H9 (cell line): ENCODE measurements around the gene TTC9C. TPM values are rescaled to one million over a fixed set of nuclear protein-coding genes. Genes with fewer than 3 reads are reported as not detected.
A peak's percentile ranks its signal among the peaks of the same experiment; 100 is the strongest.

ENCODE experiments used
- DNase-seq: peaks from one replicate; pipeline ENCODE4 v3.0.0-alpha.2; 2017
- H2AFZ ChIP-seq: one replicate; pipeline ENCODE4 v1.6.1; 2013; ENCODE audit warnings: mild to moderate bottlenecking, low read length, control low read depth, moderate library complexity
- H2AK5ac ChIP-seq: 2 replicates; pipeline ENCODE4 v1.6.1; 2013; ENCODE audit warnings: low read length, control low read depth, mixed read lengths; ENCODE audit not compliant: insufficient read length
- H2BK120ac ChIP-seq: one replicate; pipeline ENCODE4 v1.6.1; 2013; ENCODE audit warnings: low read depth, mild to moderate bottlenecking, low read length, control low read depth, inconsistent platforms; ENCODE audit not compliant: poor library complexity, severe bottlenecking
- H2BK12ac ChIP-seq: 2 replicates; pipeline ENCODE4 v1.6.1; 2013; ENCODE audit warnings: low read length, control low read depth, mixed read lengths, low read depth; ENCODE audit not compliant: insufficient read length
- H2BK15ac ChIP-seq: 2 replicates; pipeline ENCODE4 v1.6.1; 2013; ENCODE audit warnings: low read depth, low read length, control low read depth
- H2BK20ac ChIP-seq: one replicate; pipeline ENCODE4 v1.6.1; 2013; ENCODE audit warnings: low read depth, mild to moderate bottlenecking, low read length, control low read depth, inconsistent platforms; ENCODE audit not compliant: poor library complexity, severe bottlenecking
- H2BK5ac ChIP-seq: 2 replicates; pipeline ENCODE4 v1.6.1; 2013; ENCODE audit warnings: low read length, control low read depth, mixed read lengths; ENCODE audit not compliant: insufficient read length
- H3K14ac ChIP-seq: 2 replicates; pipeline ENCODE4 v1.6.1; 2013; ENCODE audit warnings: low read length, control low read depth; ENCODE audit not compliant: insufficient read depth
- H3K18ac ChIP-seq: 2 replicates; pipeline ENCODE4 v1.6.1; 2013; ENCODE audit warnings: low read depth, mild to moderate bottlenecking, mixed read lengths, low read length, control low read depth; ENCODE audit not compliant: insufficient read length
- H3K23ac ChIP-seq: 2 replicates; pipeline ENCODE4 v1.6.1; 2013; ENCODE audit warnings: low read length, control low read depth, mixed read lengths, low read depth; ENCODE audit not compliant: insufficient read length
- H3K23me2 ChIP-seq: 2 replicates; pipeline ENCODE4 v1.6.1; 2013; ENCODE audit warnings: low read depth, mild to moderate bottlenecking, mixed read lengths, low read length, control low read depth; ENCODE audit not compliant: insufficient read length, poor library complexity, severe bottlenecking
- H3K27ac ChIP-seq: 2 replicates; pipeline ENCODE4 v1.5.1; 2013; ENCODE audit warnings: low read length, control low read depth, mixed read lengths, low read depth; ENCODE audit not compliant: insufficient read length
- H3K27me3 ChIP-seq: 2 replicates; pipeline ENCODE4 v1.6.1; 2013; ENCODE audit warnings: low read length, control low read depth, inconsistent platforms; ENCODE audit not compliant: insufficient read depth
- H3K4ac ChIP-seq: 2 replicates; pipeline ENCODE4 v1.6.1; 2013; ENCODE audit warnings: low read depth, mild to moderate bottlenecking, control low read depth, inconsistent platforms, low read length, moderate library complexity
- H3K4me1 ChIP-seq: 2 replicates; pipeline ENCODE4 v1.6.1; 2013; ENCODE audit warnings: low read length, control low read depth, inconsistent platforms; ENCODE audit not compliant: insufficient read depth
- H3K4me2 ChIP-seq: 2 replicates; pipeline ENCODE4 v1.6.1; 2013; ENCODE audit warnings: low read length, control low read depth, mixed read lengths; ENCODE audit not compliant: insufficient read length, insufficient read depth
- H3K56ac ChIP-seq: 2 replicates; pipeline ENCODE4 v1.6.1; 2013; ENCODE audit warnings: low read depth, mild to moderate bottlenecking, mixed read lengths, low read length, control low read depth; ENCODE audit not compliant: insufficient read length
- H3K79me1 ChIP-seq: 2 replicates; pipeline ENCODE4 v1.6.1; 2013; ENCODE audit warnings: low read depth, mild to moderate bottlenecking, moderate library complexity, low read length, control low read depth, inconsistent platforms; ENCODE audit not compliant: insufficient read depth, poor library complexity, severe bottlenecking
- H3K79me2 ChIP-seq: 2 replicates; pipeline ENCODE4 v1.6.1; 2013; ENCODE audit warnings: low read length, control low read depth, inconsistent platforms; ENCODE audit not compliant: insufficient read depth
- H3K9ac ChIP-seq: 2 replicates; pipeline ENCODE4 v1.6.1; 2013; ENCODE audit warnings: low read length, control low read depth, mixed read lengths; ENCODE audit not compliant: insufficient read length; ENCODE audit errors: extremely low read depth
- H3K9me3 ChIP-seq: one replicate; pipeline ENCODE4 v1.6.1; 2013; ENCODE audit warnings: low read depth, low read length, inconsistent platforms; ENCODE audit not compliant: control insufficient read depth
- H3T11ph ChIP-seq: one replicate; pipeline ENCODE4 v1.6.1; 2013; ENCODE audit warnings: mild to moderate bottlenecking, low read length, control low read depth, inconsistent platforms
- H4K20me1 ChIP-seq: one replicate; pipeline ENCODE4 v1.6.1; 2013; ENCODE audit not compliant: control insufficient read depth, insufficient read length, insufficient read depth
- H4K5ac ChIP-seq: 2 replicates; pipeline ENCODE4 v1.6.1; 2013; ENCODE audit warnings: low read depth, mild to moderate bottlenecking, mixed read lengths, low read length, control low read depth; ENCODE audit not compliant: insufficient read length
- H4K8ac ChIP-seq: replicated peaks from 2 replicates; pipeline ENCODE4 v1.6.1; 2013; ENCODE audit warnings: low read length, control low read depth, mixed read lengths, low read depth; ENCODE audit not compliant: insufficient read length
- H4K91ac ChIP-seq: 2 replicates; pipeline ENCODE4 v1.6.1; 2013; ENCODE audit warnings: low read depth, mild to moderate bottlenecking, moderate library complexity, mixed read lengths, low read length, control low read depth; ENCODE audit not compliant: insufficient read length
- H3K27ac Mint-ChIP-seq, 3 experiments: 2 replicates in 2 of 3; 3 replicates in 1 of 3; pipeline ENCODE4 v1.8.0; 2020 to 2021; ENCODE audit warnings: mixed read lengths in 3 of 3, mild to moderate bottlenecking in 1 of 3, moderate library complexity in 1 of 3
- H3K27me3 Mint-ChIP-seq: 2 replicates; pipeline ENCODE4 v1.8.0; 2021; ENCODE audit warnings: low read depth, mild to moderate bottlenecking, moderate library complexity, mixed read lengths
- H3K36me3 Mint-ChIP-seq, 3 experiments: 2 replicates in 2 of 3; 3 replicates in 1 of 3; pipeline ENCODE4 v1.8.0; 2020 to 2021; ENCODE audit warnings: low read depth in 3 of 3, mixed read lengths in 3 of 3; ENCODE audit not compliant: insufficient read depth in 1 of 3
- H3K4me1 Mint-ChIP-seq, 2 experiments: 2 replicates each; pipeline ENCODE4 v1.8.0; 2020; ENCODE audit warnings: mixed read lengths in 2 of 2
- H3K4me3 Mint-ChIP-seq, 2 experiments: 2 replicates in 1 of 2; 3 replicates in 1 of 2; pipeline ENCODE4 v1.8.0; 2020 to 2021; ENCODE audit warnings: mild to moderate bottlenecking in 2 of 2, mixed read lengths in 2 of 2, moderate library complexity in 1 of 2
- H3K9me3 Mint-ChIP-seq, 2 experiments: 2 replicates in 1 of 2; 3 replicates in 1 of 2; pipeline ENCODE4 v1.8.0; 2020; ENCODE audit warnings: mild to moderate bottlenecking in 2 of 2, mixed read lengths in 2 of 2, moderate library complexity in 1 of 2
- CTCF ChIP-seq: fragments of 200-600 bp; sonication (generic); conservative IDR thresholded peaks from 3 replicates; pipeline ENCODE4 v1.8.0; 2021; ENCODE audit warnings: antibody characterized with exemption, mild to moderate bottlenecking
- WGBS: extraction: QIAGEN DNeasy Blood & Tissue Kit; methylation state at CpG from one replicate; pipeline ENCODE4 v1.1.7; 2013; ENCODE audit warnings: missing lambda C conversion rate, low lambda C conversion rate, mixed read lengths; ENCODE audit not compliant: insufficient read length; ENCODE audit errors: extremely low coverage; 5-methylcytosine and 5-hydroxymethylcytosine counted together
- total RNA-seq: library from RNA; stranded (reverse); gene quantifications from 2 replicates; pipeline ENCODE4 v1.2.1, GENCODE V29; 2021

TTC9C gene
- total RNA-seq, 1 experiment from 2014 or later: 33.4 TPM

- H3K18ac ChIP-seq: peak within 1 kb of the TSS; percentile 7
- no peak within 1 kb of the TSS for H4K5ac ChIP-seq
- no peak within 1 kb of the TSS for H2BK20ac ChIP-seq
- no peak within 1 kb of the TSS for H2AK5ac ChIP-seq
- Mint-ChIP-seq H3K27me3 (no peaks in the 10 kb centered on the region; the same call in 1 of the 2 replicates), H3K4me3 (peak within 1 kb of the TSS; percentile 89 to 94), H3K4me1 (peaks cover 24 to 32% of the 10 kb centered on the region in 2 experiments), H3K9me3 (no peaks in the 10 kb centered on the region; a peak in 1 of 5 replicates), H3K36me3 (peaks cover 24 to 68% (median 49%) of the 10 kb centered on the region in 3 experiments), H3K27ac (peak within 1 kb of the TSS; percentile 94 to 98 (median 96))
- H3K4ac ChIP-seq: no peak within 1 kb of the TSS
- H2BK5ac ChIP-seq: no peak within 1 kb of the TSS
- no peak within 1 kb of the TSS for H3K56ac ChIP-seq
- H3K79me2 ChIP-seq: no peaks in the 10 kb centered on the region; the same call in 1 of the 2 replicates
- H4K8ac ChIP-seq: no peak within 1 kb of the TSS
- H3K23me2 ChIP-seq: peaks cover 4% of the 10 kb centered on the region
- no peaks in the 10 kb centered on the region for H4K20me1 ChIP-seq
- TF ChIP-seq CTCF: peak; percentile 49
- no peak within 1 kb of the TSS for H3K23ac ChIP-seq
- peak within 1 kb of the TSS; percentile 23 for H3K27ac ChIP-seq
- H3K9ac ChIP-seq: peak within 1 kb of the TSS; percentile 91
- no peak within 1 kb of the TSS for H3T11ph ChIP-seq
- no peak within 1 kb of the TSS for H2BK15ac ChIP-seq
- peak; percentile 98 for DNase-seq
- no peaks in the 10 kb centered on the region for H3K9me3 ChIP-seq
- H2BK12ac ChIP-seq: no peak within 1 kb of the TSS
- H3K4me1 ChIP-seq: no peaks in the 10 kb centered on the region
- H3K4me2 ChIP-seq: peak within 1 kb of the TSS; percentile 64
- H3K27me3 ChIP-seq: no peaks in the 10 kb centered on the region
- H3K14ac ChIP-seq: peak within 1 kb of the TSS; percentile 10
- H2AFZ ChIP-seq: no peak within 1 kb of the TSS
- WGBS: no CpG with 5 or more reads among the region's 88 CpGs
- H4K91ac ChIP-seq: no peak within 1 kb of the TSS
- no peak within 1 kb of the TSS for H2BK120ac ChIP-seq
- no peaks in the 10 kb centered on the region for H3K79me1 ChIP-seq
Observed at GRCh38 chr11:62787005-62787759, 58.9 kb downstream of the TTC9C start, which contains the start of gene TMEM179B. Gene TMEM179B, plus strand, starts transcription at chr11:62787402. Its CDS starts 30 bp downstream, at chr11:62787432.

Other genes with a start within 250 kb of the TTC9C start
- 13.9 and 15.2 TPM in 2 replicates for gene AHNAK, start 181.7 kb upstream of the TTC9C start, total RNA-seq
- gene EEF1G, start 154.6 kb upstream of the TTC9C start, total RNA-seq: 1,790 and 1,800 TPM in 2 replicates
- 20.7 and 24.9 TPM in 2 replicates for gene TUT1, start 137.0 kb upstream of the TTC9C start, total RNA-seq
- gene MTA2, start 126.6 kb upstream of the TTC9C start, total RNA-seq: 143 and 149 TPM in 2 replicates
- gene EML3, start 115.7 kb upstream of the TTC9C start, total RNA-seq: 35.3 and 40.6 TPM in 2 replicates
- 0.79 and 1.0 TPM in 2 replicates for gene ROM1, start 115.2 kb upstream of the TTC9C start, total RNA-seq
- 30.6 and 30.8 TPM in 2 replicates for gene B3GAT3, start 106.5 kb upstream of the TTC9C start, total RNA-seq
- 387 TPM in 2 replicates for gene GANAB, start 81.9 kb upstream of the TTC9C start, total RNA-seq
- 40.0 and 41.6 TPM in 2 replicates for gene INTS5, start 75.2 kb upstream of the TTC9C start, total RNA-seq
- gene C11orf98, start 63.3 kb upstream of the TTC9C start, total RNA-seq: 139 and 150 TPM in 2 replicates
- gene CSKMT, start 63.2 kb upstream of the TTC9C start, total RNA-seq: 49.2 and 51.5 TPM in 2 replicates
- gene UQCC3, start 56.8 kb upstream of the TTC9C start, total RNA-seq: 11.1 and 12.3 TPM in 2 replicates
- gene LBHD1, start 56.2 kb upstream of the TTC9C start, total RNA-seq: 9.1 and 10.4 TPM in 2 replicates
- 110 and 118 TPM in 2 replicates for gene UBXN1, start 49.4 kb upstream of the TTC9C start, total RNA-seq
- 0.59 and 0.79 TPM in 2 replicates for gene LRRN4CL, start 39.0 kb upstream of the TTC9C start, total RNA-seq
- gene BSCL2, start 21.1 kb upstream of the TTC9C start, total RNA-seq: 68.4 and 77.4 TPM in 2 replicates
- 3.2 and 3.4 TPM in 2 replicates for gene GNG3, start 20.8 kb upstream of the TTC9C start, total RNA-seq
- gene HNRNPUL2, start 1.0 kb upstream of the TTC9C start, total RNA-seq: 40.6 and 43.5 TPM in 2 replicates
- 39.7 and 43.4 TPM in 2 replicates for gene ZBTB3, start 25.7 kb downstream of the TTC9C start, total RNA-seq
- 126 and 129 TPM in 2 replicates for gene POLR2G, start 33.1 kb downstream of the TTC9C start, total RNA-seq
- 37.7 and 44.2 TPM in 2 replicates for gene TAF6L, start 42.9 kb downstream of the TTC9C start, total RNA-seq
- 25.0 and 25.5 TPM in 2 replicates for gene TMEM179B, start 58.9 kb downstream of the TTC9C start, total RNA-seq
- gene TMEM223, start 63.5 kb downstream of the TTC9C start, total RNA-seq: 21.7 and 22.2 TPM in 2 replicates
- 65.5 and 69.0 TPM in 2 replicates for gene NXF1, start 77.0 kb downstream of the TTC9C start, total RNA-seq
- gene STX5, start 103.6 kb downstream of the TTC9C start, total RNA-seq: 33.5 and 34.7 TPM in 2 replicates
- gene TEX54, start 104.4 kb downstream of the TTC9C start, total RNA-seq: 0.53 and 1.2 TPM in 2 replicates
- gene WDR74, start 111.1 kb downstream of the TTC9C start, total RNA-seq: 121 and 124 TPM in 2 replicates
- 289 and 290 TPM in 2 replicates for gene SLC3A2, start 152.4 kb downstream of the TTC9C start, total RNA-seq
- gene CHRM1, start 192.9 kb downstream of the TTC9C start, total RNA-seq: not detected in 2 replicates